IPS DF 6.9 (cell line): Measurements from ENCODE around the gene FUBP1.
"Not testable (repeated sequence)": the region's sequence is repeated elsewhere in the genome, so short reads cannot be mapped to it uniquely, and the experiment has no call there.

Experiments
- DNase-seq: peaks from one replicate; pipeline ENCODE4 v3.0.0-alpha.2; 2013; ENCODE audit warnings: low read depth, low spot score
- H3K27ac ChIP-seq: one replicate; pipeline ENCODE4 v1.5.1; 2013; ENCODE audit warnings: low read length, control low read depth
- H3K27me3 ChIP-seq: 2 replicates; pipeline ENCODE4 v1.6.1; 2013; ENCODE audit warnings: mild to moderate bottlenecking, low read length; ENCODE audit not compliant: control insufficient read depth, insufficient read depth
- H3K36me3 ChIP-seq: 2 replicates; pipeline ENCODE4 v1.6.1; 2013; ENCODE audit warnings: low read length; ENCODE audit not compliant: control insufficient read depth, insufficient read depth
- H3K4me1 ChIP-seq: 2 replicates; pipeline ENCODE4 v1.6.1; 2013; ENCODE audit warnings: low read length; ENCODE audit not compliant: control insufficient read depth, insufficient read depth
- H3K4me3 ChIP-seq: 2 replicates; pipeline ENCODE4 v1.5.1; 2013; ENCODE audit warnings: mild to moderate bottlenecking, low read length
- H3K9me3 ChIP-seq: 2 replicates; pipeline ENCODE4 v1.6.1; 2013; ENCODE audit warnings: low read length, inconsistent platforms; ENCODE audit not compliant: control insufficient read depth, insufficient read depth
- WGBS: extraction: QIAGEN DNeasy Blood & Tissue Kit; methylation state at CpG from one replicate; pipeline ENCODE4 v1.1.7; 2013; ENCODE audit warnings: mixed read lengths, missing lambda C conversion rate; ENCODE audit not compliant: insufficient read length, insufficient coverage; 5-methylcytosine and 5-hydroxymethylcytosine counted together

The FUBP1 gene, protein sequence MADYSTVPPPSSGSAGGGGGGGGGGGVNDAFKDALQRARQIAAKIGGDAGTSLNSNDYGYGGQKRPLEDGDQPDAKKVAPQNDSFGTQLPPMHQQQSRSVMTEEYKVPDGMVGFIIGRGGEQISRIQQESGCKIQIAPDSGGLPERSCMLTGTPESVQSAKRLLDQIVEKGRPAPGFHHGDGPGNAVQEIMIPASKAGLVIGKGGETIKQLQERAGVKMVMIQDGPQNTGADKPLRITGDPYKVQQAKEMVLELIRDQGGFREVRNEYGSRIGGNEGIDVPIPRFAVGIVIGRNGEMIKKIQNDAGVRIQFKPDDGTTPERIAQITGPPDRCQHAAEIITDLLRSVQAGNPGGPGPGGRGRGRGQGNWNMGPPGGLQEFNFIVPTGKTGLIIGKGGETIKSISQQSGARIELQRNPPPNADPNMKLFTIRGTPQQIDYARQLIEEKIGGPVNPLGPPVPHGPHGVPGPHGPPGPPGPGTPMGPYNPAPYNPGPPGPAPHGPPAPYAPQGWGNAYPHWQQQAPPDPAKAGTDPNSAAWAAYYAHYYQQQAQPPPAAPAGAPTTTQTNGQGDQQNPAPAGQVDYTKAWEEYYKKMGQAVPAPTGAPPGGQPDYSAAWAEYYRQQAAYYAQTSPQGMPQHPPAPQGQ

DNA sequence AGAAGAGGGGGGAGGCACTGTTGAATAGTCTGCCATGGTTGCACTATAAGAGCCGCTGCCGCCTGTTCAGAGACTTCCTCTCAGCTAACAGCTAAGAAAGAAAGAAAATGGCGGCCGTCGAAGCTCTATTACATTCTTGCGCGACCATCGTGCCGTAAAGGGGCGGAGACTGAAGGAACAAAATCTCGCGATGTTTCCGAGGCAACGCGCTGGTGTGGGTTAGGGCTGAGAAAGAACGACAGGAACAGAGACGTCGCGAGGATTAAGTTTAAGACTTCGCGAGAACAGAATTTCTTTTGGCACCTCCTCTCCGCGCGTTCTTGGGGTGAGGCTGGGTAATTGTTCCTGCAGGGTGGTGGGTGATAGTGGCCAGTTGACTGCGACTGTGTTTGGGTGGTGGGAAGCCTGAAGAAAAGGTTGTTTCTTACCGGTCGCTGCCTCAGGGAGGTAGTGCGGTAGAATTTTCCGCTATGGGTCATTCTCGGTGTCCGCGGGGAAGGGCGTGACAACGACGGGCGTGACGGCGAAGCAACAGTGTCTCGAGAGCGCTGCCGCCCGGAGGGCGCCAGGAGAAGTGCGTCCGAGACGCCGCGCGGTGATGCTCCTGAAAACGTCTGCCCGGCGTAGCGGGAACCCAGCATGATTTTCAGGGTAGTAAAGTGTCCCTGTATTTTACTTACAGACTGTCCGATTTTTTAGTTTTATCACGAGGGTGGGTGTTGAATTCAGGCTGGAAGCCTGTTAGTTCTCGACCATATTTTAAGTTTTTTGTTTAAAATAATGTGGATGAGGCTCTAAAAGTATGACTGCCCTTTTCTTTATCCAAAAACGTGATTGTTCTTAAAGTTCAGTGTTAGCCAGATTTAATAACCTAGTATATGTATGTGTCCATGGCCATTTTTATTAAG is at the start of gene FUBP1:
FUBP1 (minus strand) TSS at position 104 of the 908 bp plus-strand sequence; CDS start at position 36, 68 bp downstream.
- Histone ChIP-seq H3K4me3 (peak within 1 kb of the TSS; percentile 96), H3K27me3 (no peaks in the 10 kb centered on the region), H3K4me1 (no peaks in the 10 kb centered on the region), H3K27ac (no peak within 1 kb of the TSS), H3K9me3 (no peaks in the 10 kb centered on the region), H3K36me3 (no peaks in the 10 kb centered on the region)
- no CpG with 5 or more reads among the region's 57 CpGs for WGBS
- peak; percentile 98 for DNase-seq

DNA sequence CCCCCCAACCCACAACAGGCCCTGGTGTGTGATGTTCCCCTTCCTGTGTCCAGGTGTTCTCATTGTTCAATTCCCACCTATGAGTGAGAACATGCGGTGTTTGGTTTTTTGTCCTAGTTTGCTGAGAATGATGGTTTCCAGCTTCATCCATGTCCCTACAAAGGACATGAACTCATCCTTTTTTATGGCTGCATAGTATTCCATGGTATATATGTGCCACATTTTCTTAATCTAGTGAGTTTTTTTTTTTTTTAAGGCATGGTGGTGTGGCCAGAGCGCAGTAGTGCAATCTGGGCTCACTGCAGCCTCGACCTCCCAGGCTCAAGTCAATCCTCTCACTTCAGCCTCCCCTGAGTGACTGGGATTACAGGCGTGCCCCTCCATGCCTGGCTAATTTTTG is 42.3 kb upstream of the FUBP1 start:
- not testable (repeated sequence) for H3K4me3 ChIP-seq
- whole genome bisulfite sequencing = no CpG with 5 or more reads among the region's 4 CpGs

DNA sequence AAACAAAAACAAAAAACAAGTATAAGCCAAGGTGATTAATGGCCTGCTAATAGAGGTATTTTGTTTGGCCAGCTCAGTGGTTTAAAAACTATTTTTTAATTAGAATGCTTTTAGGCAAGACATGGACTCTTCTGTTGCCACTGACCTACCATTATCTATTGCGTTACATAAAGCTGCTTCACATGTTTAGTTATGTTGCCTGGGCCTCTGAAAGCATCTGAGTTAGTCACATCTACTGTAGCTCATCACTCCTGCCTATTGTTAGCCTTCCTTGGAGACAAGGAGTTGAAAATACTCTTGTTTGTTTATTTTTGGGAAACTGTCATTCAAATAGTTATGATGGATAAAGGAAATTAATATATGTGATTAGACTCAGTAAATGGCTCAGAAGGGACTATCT is 40.2 kb upstream of the FUBP1 start:
- H3K4me1 ChIP-seq = no peaks in the 10 kb centered on the region
- H3K27ac ChIP-seq = no peak overlapping the region
- H3K4me3 ChIP-seq = no peak overlapping the region
- no peaks in the 10 kb centered on the region for H3K36me3 ChIP-seq
- no peaks in the 10 kb centered on the region for H3K27me3 ChIP-seq
- no CpG with 5 or more reads among the region's 1 CpG for WGBS
- no peak for DNase-seq
- no peaks in the 10 kb centered on the region for H3K9me3 ChIP-seq

More for the DNA sequence above, 42.3 kb upstream of the FUBP1 start:
- not testable (repeated sequence) for H3K27me3 ChIP-seq, DNase-seq, H3K36me3 ChIP-seq, H3K4me1 ChIP-seq, H3K9me3 ChIP-seq, H3K27ac ChIP-seq

DNA sequence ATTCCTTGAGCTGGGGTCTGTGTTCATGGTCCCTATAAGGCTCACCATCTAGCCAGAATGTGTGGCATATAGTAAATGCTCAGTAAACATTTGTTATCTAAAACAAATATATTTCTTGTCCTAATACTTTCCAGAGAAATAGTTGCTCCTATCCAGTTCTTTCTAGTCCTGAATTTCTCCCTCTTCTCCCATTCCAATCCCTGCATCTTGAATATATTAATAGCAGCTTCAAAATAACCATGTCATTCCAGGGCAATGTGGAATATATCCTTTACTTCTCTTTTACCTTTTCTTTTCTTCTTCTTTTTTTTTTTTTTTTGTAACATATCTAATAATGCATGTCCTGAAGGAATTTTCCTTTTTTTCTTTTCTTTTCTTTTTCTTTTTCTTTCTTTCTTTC is 36.3 kb upstream of the FUBP1 start:
- Histone ChIP-seq H3K9me3 (no peaks in the 10 kb centered on the region), H3K36me3 (no peaks in the 10 kb centered on the region), H3K27me3 (no peaks in the 10 kb centered on the region), H3K4me1 (no peaks in the 10 kb centered on the region), H3K4me3 (no peak overlapping the region), H3K27ac (no peak overlapping the region)
- no peak for DNase-seq

DNA sequence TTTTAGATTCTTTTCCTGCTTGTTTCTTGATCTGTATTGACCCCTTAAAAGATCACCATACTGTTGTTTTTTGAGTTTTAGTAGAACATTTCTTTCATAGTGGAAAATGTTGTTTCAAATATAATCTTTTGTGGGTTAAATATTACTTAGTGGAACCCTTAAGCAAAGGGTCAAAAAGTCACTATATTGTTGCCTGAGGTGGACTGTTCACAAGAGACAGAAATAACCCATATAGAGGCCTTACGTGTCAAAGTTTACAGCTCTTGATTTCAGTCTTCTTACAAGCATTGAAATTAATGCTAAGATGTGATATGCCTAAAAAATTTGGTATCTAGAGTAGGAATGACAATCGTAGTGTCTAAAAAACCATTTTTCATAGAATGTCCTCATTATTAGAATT is 32.2 kb upstream of the FUBP1 start:
- Histone ChIP-seq H3K4me1 (no peaks in the 10 kb centered on the region), H3K27ac (no peak overlapping the region), H3K4me3 (no peak overlapping the region), H3K9me3 (no peaks in the 10 kb centered on the region), H3K27me3 (no peaks in the 10 kb centered on the region), H3K36me3 (no peaks in the 10 kb centered on the region)
- DNase-seq = no peak
- WGBS = no CpG with 5 or more reads among the region's 2 CpGs

DNA sequence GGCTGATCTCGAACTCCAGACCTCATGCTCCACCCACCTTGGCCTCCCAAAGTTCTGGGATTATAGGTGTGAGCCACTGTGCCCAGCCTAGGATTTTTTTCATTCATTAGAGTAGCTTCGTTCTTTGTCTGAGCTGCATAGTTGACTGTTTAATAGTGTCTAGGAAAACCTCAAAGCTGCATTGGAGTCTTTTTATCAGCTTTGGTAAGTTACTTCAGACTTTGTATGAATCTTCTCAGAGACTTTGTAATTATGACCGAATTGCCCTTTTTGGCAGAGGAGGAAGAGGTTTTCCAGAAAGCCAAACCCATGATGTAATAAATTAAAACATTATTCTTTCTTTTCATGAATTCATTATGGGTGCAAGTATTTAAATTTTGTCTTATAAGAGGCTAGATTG is 31.0 kb upstream of the FUBP1 start:
- Histone ChIP-seq H3K9me3 (no peaks in the 10 kb centered on the region), H3K4me3 (no peak overlapping the region), H3K27me3 (no peaks in the 10 kb centered on the region), H3K27ac (no peak overlapping the region), H3K4me1 (no peaks in the 10 kb centered on the region), H3K36me3 (no peaks in the 10 kb centered on the region)
- DNase-seq = no peak
- WGBS = no CpG with 5 or more reads among the region's 3 CpGs

DNA sequence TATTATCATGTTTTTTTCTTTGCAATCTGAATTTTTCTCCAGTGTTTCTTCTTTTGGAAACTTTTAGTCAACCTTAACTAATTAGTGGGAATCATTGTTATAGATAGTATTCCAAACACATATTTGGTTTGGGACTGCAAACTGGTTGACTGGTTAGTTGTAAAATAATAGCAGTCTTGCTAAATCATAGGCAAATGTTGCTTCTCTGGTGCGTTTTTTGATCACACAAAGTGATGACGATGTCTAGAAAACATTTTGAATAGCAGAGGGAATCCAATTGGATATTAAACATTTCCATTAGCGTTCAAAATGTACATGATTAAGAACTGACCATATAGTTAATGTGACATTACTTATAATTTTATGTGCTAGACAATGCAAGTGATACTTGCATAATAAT is 30.4 kb upstream of the FUBP1 start:
- Histone ChIP-seq H3K27me3 (no peaks in the 10 kb centered on the region), H3K4me3 (no peak overlapping the region)

DNA sequence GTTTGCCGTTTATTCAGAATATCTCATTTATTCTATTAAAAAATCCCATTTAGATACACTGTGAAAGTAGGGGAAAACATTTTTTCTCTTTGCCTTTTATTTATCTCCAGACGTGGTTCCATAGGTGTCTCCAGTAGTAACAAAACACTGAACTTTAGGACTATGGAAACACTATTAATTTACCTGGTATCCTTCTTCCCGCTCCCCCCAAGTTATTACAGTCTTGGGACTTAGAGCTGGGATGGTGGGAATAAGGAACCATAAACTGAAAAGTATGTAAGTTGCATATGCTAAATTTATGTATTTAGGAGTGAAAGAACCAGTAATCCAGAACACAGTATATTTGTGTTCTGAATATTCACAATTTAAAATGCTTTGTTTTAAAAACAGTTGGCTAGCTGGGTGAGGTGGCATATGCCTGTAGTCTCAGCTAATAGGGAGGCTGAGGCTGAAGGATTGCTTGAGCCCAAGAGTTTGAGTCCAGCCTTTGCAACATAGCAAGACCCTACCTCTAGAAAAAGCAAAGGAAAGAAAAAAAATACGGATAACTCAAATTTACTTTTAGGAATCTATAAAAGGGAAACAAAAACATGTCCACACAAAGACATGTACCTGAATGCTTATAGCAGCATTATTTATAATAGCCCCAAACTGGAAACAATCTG is 28.9 kb upstream of the FUBP1 start:
- no peaks in the 10 kb centered on the region for H3K36me3 ChIP-seq
- no peak overlapping the region for H3K4me3 ChIP-seq
- no peaks in the 10 kb centered on the region for H3K9me3 ChIP-seq
- no peak overlapping the region for H3K27ac ChIP-seq
- no peaks in the 10 kb centered on the region for H3K27me3 ChIP-seq
- WGBS = no CpG with 5 or more reads among the region's 4 CpGs
- DNase-seq = no peak
- H3K4me1 ChIP-seq = no peaks in the 10 kb centered on the region

More for the DNA sequence above, 30.4 kb upstream of the FUBP1 start:
- Histone ChIP-seq H3K4me1 (no peaks in the 10 kb centered on the region), H3K36me3 (no peaks in the 10 kb centered on the region), H3K9me3 (no peaks in the 10 kb centered on the region), H3K27ac (no peak overlapping the region)
- no peak for DNase-seq
- no CpG with 5 or more reads among the region's 3 CpGs for WGBS

DNA sequence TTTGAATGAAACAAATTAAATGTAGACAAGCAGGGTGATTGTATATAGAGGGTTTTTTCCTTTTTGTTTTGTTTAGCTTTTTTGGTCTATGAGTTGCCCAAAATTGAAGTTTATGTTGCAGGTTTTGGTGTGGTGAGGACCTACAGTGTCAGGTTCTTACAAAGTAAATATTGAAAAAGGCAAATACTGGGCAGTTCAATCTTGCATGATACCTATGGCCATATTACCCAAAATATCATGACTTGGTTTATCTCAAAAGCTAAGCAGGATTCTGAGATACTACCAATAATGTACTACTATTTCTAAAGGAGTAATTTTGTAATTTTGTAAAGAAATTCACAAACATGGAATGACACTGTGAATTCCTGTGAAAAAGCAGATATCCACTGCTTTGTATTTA is 27.6 kb upstream of the FUBP1 start:
- Histone ChIP-seq H3K9me3 (no peaks in the 10 kb centered on the region), H3K27me3 (no peaks in the 10 kb centered on the region), H3K4me3 (no peak overlapping the region), H3K36me3 (no peaks in the 10 kb centered on the region), H3K4me1 (no peaks in the 10 kb centered on the region), H3K27ac (no peak overlapping the region)
- DNase-seq = no peak

DNA sequence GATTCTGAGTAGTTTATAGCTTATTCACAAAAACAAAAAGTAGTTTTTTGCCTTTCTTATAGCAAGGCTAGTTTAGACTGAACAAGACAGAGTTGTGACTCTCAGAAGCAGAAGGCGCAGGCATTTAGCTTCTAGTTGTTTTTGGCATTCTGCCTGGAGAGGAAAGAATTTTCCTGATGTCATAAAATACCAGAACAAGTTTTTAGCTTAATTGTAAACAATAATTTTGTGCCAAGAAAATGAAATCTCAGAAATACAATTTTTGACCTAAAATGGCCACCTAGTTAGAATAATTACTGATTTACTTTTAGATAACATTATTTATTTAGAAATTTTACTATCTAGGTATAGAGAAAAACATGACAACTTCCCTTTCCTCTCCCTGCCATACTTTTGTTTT is 26.9 kb upstream of the FUBP1 start:
- H3K27ac ChIP-seq = no peak overlapping the region
- H3K4me3 ChIP-seq = no peak overlapping the region
- no peaks in the 10 kb centered on the region for H3K27me3 ChIP-seq
- H3K9me3 ChIP-seq = no peaks in the 10 kb centered on the region
- no peaks in the 10 kb centered on the region for H3K36me3 ChIP-seq
- DNase-seq = no peak
- H3K4me1 ChIP-seq = no peaks in the 10 kb centered on the region
- WGBS = no CpG with 5 or more reads among the region's 1 CpG
